BJ (cell line): ENCODE measurements around the gene POLR2F. TPM values are rescaled to one million over a fixed set of nuclear protein-coding genes. Genes with fewer than 3 reads are reported as not detected.

Source experiments
- CTCF ChIA-PET: fragments of 350-600 bp; formaldehyde crosslinking; extraction: SDS; loops from one replicate; lab custom pipeline; 2021; ENCODE audit warnings: antibody characterized with exemption, inconsistent platforms; lab: Yijun Ruan, JAX
- POLR2A ChIA-PET: fragments of 300-600 bp; sonication (Branson Sonifier 250); formaldehyde crosslinking; extraction: SDS; loops from one replicate; lab custom pipeline; 2021; ENCODE audit warnings: antibody characterized with exemption; lab: Charles Lee
- DNase-seq: peaks from one replicate; pipeline ENCODE4 v3.0.0-alpha.2; 2011; ENCODE audit warnings: low read depth
- H3K27me3 ChIP-seq: 2 replicates; pipeline ENCODE4 v1.6.0; 2011; ENCODE audit warnings: low read length; ENCODE audit not compliant: control insufficient read depth, insufficient read depth
- H3K36me3 ChIP-seq: 2 replicates; pipeline ENCODE4 v1.5.1; 2011; ENCODE audit warnings: low read length; ENCODE audit not compliant: control insufficient read depth, insufficient read depth
- H3K4me3 ChIP-seq: 2 replicates; pipeline ENCODE4 v1.5.1; 2011; ENCODE audit warnings: low read depth, mild to moderate bottlenecking, control low read depth, low read length
- polyA plus RNA-seq: library from polyadenylated mRNA; depleted of rRNA; stranded (reverse); fragments of >200 nt; gene quantifications from 2 replicates; pipeline ENCODE4 v1.2.3, GENCODE V29; 2011
- TF ChIP-seq, protein P1 (sequence below): IDR thresholded peaks from 2 replicates; pipeline ENCODE4 v1.5.1; 2011; ENCODE audit warnings: low read depth, mild to moderate bottlenecking, control low read depth, inconsistent platforms, low read length, moderate library complexity; ENCODE audit not compliant: insufficient read depth

The POLR2F gene
- polyA plus RNA-seq, 1 experiment = 92.1 TPM

DNA sequence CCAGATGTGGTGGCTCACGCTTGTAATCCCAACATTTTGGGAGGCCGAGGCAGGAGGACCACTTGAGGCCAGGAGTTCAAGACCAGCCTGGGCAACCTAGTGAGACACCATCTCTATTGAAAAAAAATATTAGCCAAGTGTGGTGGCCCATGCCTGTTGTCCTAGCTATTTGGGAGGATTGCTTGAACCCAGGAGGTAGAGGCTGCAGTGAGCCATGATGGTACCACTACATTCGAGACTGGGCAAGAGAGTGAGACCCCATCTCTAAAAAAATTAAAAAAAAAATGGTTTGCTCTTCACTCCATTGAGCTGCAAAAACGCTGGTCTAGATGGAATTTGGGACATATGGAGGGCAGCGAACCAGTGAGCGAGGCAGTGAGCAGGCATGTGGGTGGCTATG lies 52.4 kb downstream of the POLR2F start:
- ChIA-PET CTCF (interaction anchor here (1.2 kb wide), 2 partner anchors 17 to 40 kb away, joined by 3 to 4 read pairs; no protein-coding TSS in a partner anchor), POLR2A (no interaction called here)
- no peak for DNase-seq
- Histone ChIP-seq H3K36me3 (no peaks in the 10 kb centered on the region), H3K27me3 (peaks cover 2% of the 10 kb centered on the region; the same call in 1 of the 2 replicates), H3K4me3 (no peak overlapping the region)
- TF ChIP-seq, protein P1, sequence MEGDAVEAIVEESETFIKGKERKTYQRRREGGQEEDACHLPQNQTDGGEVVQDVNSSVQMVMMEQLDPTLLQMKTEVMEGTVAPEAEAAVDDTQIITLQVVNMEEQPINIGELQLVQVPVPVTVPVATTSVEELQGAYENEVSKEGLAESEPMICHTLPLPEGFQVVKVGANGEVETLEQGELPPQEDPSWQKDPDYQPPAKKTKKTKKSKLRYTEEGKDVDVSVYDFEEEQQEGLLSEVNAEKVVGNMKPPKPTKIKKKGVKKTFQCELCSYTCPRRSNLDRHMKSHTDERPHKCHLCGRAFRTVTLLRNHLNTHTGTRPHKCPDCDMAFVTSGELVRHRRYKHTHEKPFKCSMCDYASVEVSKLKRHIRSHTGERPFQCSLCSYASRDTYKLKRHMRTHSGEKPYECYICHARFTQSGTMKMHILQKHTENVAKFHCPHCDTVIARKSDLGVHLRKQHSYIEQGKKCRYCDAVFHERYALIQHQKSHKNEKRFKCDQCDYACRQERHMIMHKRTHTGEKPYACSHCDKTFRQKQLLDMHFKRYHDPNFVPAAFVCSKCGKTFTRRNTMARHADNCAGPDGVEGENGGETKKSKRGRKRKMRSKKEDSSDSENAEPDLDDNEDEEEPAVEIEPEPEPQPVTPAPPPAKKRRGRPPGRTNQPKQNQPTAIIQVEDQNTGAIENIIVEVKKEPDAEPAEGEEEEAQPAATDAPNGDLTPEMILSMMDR = no peak

- POLR2A ChIA-PET = no interaction called here
- no peaks in the 10 kb centered on the region for H3K36me3 ChIP-seq
- CTCF ChIA-PET = interaction anchor here (1.2 kb wide), 1 partner anchor 18 kb away, joined by 4 read pairs; no protein-coding TSS in a partner anchor
- peaks cover 2% of the 10 kb centered on the region; the same call in 1 of the 2 replicates for H3K27me3 ChIP-seq
- TF ChIP-seq, protein P1 = no peak
- DNase-seq = no peak
- H3K4me3 ChIP-seq = no peak overlapping the region
Measured at GRCh38 chr22:38006906-38007305, 53.4 kb downstream of the POLR2F start.

DNA sequence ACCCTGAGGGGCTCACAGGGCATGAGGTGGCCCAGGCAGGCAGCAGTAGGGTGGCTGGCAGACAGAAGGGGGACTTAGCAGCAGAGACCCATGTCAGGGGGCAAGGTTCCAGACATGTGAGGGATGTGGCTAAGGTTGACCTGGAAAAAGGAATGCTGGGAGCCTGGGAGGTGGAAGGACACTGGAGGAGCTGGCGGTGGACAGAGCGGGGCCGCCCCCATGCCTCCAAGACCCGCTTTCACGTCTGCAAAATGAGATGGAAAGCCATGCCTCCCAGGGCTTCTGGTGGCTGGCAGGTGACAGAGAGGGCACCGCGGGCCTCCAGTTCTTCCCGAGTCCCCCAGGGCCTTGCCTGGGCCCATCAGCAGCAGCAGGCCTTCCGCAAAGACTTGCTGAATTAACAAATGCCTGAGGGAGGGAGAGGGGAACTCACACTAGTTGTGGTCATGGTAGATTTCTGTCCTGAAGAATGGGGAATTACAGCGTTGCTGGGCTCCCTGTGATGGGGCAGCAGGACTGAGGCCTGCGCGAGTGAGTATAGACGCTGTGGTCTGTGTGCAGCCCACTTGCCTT lies 53.9 kb downstream of the POLR2F start:
- TF ChIP-seq, protein P1 = no peak
- no peak for DNase-seq
- CTCF ChIA-PET = interaction anchor here (1.2 kb wide), 1 partner anchor 19 kb away, joined by 4 read pairs; no protein-coding TSS in a partner anchor
- Histone ChIP-seq H3K4me3 (no peak overlapping the region), H3K27me3 (peaks cover 2% of the 10 kb centered on the region; the same call in 1 of the 2 replicates), H3K36me3 (no peaks in the 10 kb centered on the region)
- POLR2A ChIA-PET = no interaction called here

- Histone ChIP-seq H3K4me3 (no peak overlapping the region), H3K36me3 (no peaks in the 10 kb centered on the region), H3K27me3 (peaks cover 2% of the 10 kb centered on the region; the same call in 1 of the 2 replicates)
- ChIA-PET CTCF (interaction anchor here (0.7 to 1.8 kb wide), 2 partner anchors 17 to 43 kb away, joined by 3 to 4 read pairs; no protein-coding TSS in a partner anchor), POLR2A (no interaction called here)
- TF ChIP-seq, protein P1 = no peak
- no peak for DNase-seq
Measured at GRCh38 chr22:38009000-38009806, 55.7 kb downstream of the POLR2F start.

GRCh38 chr22:38012604-38013072 lies 59.1 kb downstream of the POLR2F start:
- no peak overlapping the region for H3K4me3 ChIP-seq
- H3K27me3 ChIP-seq = 0 out of 2 replicates have a peak, but pooled peaks cover 1% of the 10 kb centered on the region
- ChIA-PET POLR2A (no interaction called here), CTCF (no interaction called here)
- no peaks in the 10 kb centered on the region for H3K36me3 ChIP-seq
- no peak for DNase-seq
- TF ChIP-seq, protein P1 = no peak
